Measurements from ENCODE around the gene MORN1.
A peak's percentile ranks its signal among the peaks of the same experiment; 100 is the strongest.

The MORN1 gene

DNA sequence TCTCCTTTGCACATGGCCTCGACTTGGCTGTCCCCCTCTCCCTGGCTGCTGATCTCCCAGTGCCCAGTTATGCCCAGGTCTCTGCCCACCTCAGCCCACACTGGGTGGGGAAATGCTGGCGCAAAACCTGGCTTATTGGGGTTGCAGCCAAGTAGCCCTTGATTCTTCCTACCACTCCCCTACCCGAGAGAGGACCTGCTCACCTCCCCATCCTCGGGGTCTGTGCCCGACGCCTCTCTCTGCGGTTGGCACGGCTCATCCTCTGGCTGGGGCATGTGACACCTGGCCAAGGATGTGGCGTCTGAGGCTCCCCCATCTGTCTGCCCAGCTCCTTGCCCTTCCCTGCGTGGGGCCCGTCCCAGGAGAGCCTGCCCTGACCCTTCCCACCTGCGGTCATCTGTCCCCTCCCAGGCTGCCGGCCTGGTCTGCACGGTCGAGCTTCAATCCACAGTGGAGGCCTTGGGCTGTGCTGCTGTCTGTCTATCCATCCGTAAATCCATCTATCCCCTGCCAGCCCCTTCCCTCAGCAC is 27.5 kb upstream of the MORN1 start:
- no peak for DNase-seq

DNA sequence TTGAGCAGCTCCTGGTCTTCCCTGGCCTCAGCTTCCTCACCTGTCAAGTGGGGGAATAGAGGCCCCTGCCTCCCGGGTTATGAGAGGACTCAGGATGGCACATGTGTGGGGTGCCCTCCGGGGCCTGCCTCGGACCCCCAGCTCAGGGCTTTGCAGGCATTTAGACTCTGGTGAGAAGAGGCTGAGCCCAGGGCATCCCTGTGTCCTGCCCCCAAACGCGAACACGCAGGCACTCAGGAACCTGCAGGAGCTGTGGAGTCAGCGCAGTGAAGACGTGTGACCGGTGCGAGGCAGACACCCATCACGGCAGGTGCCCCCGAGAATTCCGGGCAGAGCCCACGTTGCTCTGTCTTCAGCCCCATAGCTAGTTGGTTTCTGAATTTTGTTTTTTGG is 26.5 kb upstream of the MORN1 start:
- no peak for DNase-seq

DNA sequence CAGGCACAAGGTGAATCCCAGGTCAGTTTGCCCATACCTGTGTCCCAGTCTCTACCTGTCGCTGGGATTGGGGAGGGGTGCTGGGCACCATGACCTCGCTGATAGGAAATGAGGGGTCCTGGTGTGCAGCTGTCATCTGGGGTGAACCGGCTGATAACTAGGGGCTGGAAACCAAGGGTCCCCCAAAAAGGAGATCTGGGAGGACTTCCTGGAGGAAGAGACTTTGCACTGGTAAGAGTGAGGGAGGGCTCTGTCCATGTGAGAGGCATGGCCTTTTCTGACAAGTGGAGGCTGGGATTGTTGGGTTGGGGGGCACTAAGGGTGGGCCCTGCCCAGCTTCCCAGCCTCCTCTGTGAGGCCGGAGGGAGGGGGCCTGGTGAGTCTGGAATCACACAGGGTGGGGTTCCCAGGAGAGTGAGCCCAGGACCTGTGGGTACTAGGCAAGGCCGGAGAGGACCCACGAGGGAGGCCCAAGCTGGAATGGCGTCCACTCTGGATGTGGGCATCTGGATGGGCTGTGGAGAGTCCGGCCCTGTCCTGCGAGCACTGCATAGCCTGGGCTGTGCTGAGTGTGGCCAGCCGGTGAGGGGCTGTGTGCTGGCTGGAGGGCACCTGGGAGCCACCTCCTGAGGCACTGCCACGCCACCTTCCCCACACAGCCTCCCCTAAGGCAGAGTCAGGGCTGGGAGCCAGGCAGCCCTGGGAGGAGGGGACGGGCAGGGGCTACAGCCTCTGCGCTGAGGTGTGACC is 25.9 kb upstream of the MORN1 start:
- DNase-seq, result no peak

DNA sequence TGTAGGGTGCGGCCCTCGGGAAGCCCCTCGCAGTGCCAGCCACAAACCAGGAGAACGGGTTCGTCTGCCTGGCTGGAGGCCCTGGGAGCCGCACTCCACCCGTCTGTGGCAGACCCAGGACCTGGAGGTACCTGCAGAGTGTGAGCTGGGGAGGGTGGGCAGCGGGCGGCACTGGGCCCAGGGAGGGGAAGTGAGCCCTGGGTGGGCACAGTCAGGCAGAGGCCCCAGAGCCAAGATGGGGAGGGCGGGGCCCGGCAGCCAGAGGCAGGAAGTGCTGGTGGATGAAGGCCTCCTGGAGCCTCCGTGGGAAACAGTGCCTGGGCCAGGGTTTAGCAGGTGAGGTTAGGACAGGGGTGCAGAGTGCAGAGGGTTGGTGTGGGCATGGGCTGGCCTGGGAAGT is 25.0 kb upstream of the MORN1 start:
- no peak for DNase-seq

DNA sequence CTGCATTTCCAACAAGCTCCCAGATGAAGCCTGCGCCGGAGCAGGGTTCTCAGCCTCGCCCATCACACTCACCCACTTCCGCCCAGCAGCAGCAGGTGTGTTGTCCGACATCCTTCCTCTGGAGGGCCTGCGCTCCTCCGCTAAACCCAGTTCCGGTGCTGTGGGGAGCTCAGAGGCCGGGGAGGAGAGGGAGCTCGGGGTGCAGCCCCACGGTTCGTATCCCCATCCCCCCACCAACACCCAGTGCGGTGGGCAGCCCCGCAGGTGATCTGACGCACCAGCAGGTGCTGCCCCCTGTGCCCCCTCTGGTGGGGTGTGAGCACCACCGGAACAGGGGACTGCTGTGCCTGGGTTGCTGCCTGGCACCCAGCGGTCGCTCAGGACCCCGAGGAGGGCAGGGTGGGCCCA is 24.5 kb upstream of the MORN1 start:
- peak; percentile 31 for DNase-seq

DNA sequence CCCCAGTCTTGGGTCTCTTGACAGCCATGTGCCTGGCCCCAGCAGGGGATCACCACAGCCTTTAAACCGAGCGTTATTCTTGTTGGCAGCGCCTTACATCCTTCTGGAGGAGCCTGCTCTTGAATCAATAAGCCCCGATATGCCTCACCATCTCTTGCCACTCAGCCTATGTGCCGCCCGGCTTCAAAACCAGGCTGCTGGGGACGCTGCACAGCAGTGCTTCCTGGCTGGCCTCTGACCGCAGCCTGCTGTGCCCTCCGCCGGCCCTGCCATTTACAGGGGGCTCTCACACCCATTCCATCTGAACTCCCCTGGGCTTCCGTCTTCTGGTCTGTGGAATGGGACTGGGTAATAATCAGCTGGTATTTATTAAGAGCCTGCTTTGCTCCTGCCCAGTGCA is 24.0 kb upstream of the MORN1 start:
- DNase-seq, result no peak

DNA sequence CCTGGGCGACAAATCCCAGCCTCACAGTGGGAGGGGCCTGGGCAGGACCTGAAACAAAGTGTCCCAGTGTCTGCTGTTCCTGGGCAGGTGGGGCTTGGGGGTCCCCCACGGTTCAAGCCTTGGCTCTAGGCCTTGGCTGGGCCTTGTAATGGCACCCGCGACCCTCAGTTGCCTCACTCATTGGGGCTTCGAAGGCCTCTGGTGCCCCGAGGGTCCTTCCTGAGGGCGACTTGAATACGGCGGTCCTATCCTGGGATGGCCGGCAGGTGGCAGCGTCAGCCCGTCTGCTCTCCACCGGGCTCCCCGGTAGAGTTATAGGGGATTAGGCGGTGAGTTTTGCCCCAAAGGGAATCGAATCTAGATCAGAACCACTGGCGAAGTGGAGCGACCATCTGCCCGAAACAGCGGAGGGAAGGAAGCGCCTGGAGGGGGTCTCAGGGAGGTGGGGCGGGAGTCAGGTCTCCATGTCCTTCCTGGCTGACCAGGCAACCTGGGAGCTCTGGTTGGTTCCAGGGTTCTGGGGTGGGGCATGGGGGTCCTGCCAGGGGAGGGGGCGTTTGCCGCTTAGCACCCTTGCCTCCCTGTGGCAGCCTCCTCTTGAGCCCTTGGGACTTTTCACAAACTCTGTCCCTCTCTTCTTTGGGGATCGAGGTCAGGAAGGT is 23.1 kb upstream of the MORN1 start:
- DNase-seq, result peak; percentile 88

DNA sequence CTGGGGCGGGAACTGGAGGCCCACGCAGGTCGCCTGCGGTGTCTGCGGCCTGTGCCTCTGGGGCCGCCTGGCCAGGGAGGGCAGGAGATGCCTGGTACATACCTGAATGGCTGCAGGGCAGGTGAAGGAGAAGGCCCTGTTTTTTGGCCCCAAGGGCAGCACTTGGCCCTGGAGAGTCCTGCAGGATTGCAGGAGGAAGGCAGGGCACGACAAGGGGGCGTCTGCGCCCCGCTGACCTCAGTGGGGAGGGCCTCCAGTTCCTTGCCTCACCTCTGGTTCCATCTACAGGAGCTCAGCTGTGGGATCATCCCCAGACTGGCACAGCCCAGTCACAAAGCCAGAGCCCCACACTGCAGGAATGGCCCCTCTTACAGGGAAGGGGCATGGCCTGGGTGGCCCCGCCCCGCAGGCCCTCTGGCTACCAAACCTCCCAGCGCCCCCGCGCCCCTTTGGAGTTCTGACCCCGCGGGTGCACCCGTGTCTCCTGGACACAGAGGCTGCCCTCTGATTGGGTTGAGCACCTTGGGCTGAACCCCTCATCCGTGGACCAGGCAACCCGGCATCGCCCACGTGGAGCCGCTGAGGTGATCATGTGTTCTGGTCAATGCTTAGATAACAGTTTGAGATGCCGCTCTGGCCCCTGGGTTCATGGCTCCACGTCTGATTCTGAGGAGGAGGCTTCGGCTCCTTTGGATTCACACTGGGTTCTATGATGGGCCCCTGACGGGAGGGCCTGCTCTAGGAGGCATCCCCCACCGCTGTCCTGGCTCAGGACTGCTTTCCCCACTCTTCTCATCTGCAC is 22.3 kb upstream of the MORN1 start:
- peak; percentile 45 for DNase-seq

DNA sequence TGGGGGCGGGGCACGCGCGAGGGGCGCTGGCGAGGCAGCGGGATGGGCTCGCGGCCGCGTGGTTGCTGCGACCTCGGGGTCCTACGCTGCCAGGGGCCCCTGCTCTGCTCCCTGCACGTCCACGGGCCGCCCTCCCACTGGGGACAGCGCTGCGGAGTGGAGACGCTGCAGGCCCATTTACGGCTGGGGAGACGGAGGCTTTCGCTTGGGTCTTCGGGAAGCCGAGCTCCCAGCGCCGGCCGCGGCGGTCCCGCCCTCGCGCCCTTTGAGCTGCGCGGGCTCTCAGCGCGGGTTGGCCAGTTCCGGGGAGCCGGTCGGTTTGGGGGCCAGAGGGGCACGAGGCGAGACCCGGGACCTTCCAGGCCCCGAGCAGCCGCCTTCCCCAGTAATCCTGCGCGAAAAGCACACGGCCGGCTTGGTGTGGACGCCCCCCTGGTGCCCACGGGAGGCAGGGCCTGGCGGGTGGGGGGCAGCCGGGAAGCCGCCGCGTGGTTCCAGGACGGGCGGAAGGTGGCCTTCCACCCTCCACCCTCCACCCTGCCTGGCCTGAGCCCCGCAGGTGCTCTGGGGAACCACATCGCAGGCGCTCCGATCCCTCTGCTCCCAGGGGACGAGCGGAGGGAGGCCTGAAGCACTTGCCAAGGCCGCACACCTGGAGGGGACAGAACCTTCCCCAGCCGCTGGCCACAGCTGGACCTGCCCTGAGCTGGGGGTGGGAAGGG is 21.6 kb upstream of the MORN1 start:
- peak; percentile 29 for DNase-seq

DNA sequence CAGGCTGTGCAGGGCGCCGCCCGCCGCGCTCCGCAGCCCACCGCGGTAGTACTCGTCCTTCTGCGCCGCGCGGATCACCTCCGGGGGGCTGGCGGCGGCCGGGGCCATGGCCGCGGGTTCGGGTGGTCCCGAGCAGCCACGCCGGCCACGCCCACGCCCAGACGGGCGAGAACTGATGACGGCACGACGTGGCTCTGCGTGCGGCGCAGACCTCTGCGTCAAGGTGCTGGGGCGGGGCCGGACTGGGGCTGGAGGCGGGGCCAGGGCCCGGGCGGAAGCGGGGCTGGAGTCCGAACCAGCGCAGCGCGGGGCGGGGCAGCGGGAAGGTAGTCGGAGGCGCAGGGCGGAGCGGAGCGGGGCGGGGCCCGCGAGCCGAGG is 21.0 kb upstream of the MORN1 start, which contains the start of gene PEX10:
PEX10 (minus strand) TSS at position 170 of the 378 bp plus-strand sequence; CDS start at position 108, 62 bp downstream.
- peak; percentile 99 for DNase-seq

DNA sequence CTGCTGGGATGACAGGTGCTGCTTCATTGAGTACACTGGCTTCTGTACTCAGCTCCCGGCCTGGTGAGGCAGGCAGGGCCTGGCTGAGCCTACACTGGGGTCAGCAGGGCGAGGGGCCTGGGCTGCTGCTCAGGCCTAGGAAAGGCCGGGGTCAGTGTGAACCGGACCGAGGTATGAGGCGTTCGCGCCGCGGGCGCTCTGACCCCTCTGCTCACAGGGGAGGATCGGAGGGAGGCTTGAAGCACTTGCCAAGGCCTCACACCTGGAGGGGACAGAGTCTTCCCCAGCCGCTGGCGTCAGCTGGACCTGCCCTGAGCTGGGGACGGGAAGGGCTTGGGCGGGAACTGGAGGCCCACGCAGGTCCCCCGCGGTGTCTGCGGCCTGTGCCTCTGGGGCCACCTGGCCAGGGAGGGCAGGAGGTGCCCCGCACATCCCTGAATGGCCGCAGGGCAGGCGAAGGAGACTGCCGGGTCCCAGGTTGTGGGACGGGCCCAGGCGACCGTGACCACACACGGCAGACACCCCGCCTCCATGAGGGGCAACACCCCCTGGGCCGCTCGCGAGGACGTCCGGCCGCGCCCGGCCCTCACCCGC is 20.5 kb upstream of the MORN1 start:
- peak; percentile 28 for DNase-seq

DNA sequence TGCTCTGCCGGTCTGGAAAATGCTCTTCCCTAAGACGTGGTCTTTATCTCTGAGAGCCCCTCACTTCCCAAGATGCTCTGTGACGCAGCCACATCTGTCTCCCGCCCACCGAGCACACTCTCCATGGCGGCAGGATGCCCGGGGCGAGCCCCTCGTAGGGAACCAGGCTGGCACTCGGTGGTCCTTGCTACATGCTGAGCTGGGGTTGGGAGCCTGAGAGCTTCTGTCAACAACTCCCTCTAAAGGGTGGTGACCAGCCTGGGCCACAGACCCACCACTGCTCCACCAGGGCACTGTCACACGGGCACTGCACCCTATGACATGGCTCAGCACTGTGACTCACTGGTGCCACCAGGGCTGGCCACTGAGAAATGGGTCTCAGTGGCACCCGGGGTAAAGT is 18.4 kb upstream of the MORN1 start:
- no peak for DNase-seq

DNA sequence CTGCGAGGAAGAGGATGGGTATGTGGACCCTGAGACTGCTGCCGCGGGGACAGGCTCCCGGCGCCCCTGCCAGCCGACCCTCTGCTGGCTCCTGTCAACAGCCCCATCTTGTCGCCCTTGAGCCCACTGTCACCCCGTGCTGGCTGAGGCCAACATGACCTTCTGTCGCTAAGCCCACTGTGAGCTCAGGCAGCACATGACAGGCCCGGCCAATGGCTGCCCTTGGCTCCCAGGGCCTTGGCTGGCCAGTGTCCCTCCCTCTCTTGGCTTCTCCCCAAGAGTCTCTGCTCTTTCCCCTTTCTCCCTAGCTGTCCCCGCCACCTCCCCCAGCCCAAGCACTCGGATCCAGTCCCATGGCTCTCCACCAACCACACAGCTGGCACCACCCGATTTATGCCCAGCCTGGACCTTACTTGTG is 17.5 kb upstream of the MORN1 start:
- no peak for DNase-seq

DNA sequence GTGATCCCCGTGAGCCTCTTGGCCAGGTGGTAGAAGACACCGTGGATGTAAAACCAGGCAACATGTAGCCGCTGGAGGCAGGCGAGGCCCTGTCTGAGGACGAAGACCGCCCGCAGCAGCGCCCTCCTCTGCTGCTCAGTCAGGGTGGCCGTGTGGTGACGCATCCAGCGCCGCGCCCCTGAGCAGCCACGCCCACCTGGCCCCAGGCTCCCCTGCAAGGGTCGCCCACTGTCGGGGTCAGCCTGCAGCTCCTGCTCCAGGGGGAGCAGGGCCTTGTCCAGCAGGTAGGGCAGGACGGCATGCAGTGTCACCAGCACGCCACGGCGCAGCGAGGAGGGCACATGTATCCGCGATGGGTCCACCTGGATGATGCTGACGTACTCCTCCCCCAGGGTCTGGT is 17.1 kb upstream of the MORN1 start:
- no peak for DNase-seq

DNA sequence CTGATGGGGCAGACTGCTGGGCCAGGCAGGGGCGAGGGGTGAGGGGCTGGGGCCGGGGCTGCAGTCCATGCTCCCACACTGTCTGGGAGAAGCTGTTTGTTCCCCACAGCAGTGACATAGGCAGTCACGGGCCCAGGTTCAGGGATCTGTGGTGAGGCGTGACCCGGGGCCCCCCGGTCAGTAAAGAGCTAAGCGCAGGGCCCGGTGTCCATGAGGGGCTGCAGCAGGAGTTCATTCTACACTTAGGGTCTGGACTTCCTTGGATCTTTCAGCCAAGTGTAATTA is 16.6 kb upstream of the MORN1 start:
- DNase-seq, result no peak

DNA sequence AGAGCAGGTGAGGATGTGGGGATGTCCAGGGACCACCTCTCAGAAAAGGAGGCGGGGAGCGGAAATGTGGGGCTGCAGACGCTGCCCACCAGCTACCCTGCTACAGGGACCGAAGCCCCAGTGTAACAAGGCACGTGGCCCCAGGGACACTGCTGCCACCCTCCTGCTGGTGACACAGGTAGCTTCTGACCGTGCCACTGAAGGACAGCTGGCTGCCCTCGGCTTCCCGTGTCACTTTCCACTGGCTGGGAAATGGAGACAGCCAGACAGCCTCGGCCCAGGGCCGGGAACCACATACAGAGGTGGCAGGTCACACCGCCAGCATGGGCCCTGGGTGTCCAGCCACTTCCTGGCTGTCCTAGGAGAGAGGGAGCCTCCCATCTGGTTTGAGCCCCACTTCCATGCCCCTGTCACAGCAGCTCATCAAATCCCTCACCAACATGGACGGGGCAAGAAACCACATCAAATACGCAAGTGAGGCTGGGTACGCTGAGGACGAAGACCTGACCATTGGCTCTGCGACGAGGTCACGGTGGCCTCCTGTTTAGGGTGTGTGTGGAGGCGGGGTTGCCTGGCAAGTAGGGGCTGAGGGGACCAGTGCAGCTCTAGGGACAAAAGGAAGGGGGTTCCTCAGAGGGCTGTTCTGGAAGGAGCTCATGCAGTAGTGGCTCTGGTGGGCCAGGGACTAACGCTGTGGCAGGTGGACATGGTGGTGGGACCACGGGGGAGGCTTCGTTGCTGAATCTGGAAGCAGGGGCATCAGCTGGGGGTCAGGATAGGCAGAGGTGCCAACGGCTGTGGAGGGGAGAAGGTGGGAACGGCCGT is 16.0 kb upstream of the MORN1 start:
- DNase-seq, result no peak

DNA sequence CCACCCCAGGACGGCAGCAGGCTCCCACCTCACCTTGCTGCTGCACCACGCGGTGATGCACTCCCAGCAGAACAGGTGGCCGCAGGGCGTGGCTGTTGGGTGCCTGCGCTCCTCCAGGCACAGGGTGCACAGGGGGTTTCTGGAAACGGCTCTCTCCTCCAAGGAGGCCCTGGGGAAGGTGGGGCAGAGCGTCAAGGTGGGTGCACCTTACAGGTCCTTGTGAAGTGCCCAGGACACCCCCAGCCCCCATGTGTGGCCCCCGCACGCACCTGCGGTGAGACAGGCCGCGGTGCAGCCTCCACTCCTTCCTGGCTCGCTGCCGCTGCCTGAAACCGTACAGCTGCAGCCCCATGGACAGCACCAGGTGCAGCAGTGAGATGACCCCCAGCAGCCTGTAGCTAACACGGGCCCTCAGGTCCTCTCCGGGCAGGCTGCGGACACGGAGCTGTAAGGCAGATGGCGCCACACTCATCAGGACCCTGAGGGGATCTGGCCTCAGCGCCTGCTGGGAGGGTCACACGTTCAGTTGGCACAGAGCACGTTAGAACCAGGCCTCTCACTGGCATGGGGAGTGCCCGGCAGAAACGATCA is 15.2 kb upstream of the MORN1 start:
- DNase-seq, result no peak

DNA sequence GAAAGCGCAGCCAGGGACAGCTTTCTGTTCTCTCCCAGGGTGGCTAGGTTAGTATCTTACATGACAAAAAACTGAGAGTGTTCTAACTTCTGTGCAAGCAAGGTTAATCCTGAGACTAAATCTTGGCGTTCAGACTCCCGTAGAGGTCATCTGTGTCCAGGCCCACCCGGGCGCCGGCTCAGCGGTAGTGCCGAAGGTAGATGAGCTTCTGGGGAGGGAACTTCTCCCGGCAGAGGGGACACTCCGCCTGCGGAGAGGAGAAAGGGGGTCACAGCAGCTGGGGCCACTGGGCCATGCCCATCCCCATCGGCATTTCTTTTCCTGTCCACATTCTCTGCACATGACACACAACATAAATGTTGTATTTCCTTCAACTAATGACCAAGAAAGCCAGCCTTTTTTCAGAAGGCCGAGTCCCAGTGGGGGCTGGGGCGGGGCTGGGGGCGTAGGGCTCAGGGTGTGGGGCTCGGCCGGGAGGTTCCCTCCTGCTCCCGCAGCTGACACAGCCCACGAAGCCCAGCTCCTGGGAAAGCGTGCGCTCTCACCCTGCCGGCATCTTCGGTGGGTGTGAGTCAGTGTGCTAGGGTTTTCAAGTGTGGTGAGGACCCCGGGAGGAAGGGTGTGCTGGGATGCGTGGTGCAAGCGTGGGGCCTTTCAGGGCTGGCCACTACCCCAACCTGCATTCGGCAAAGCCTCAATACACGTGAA is 14.4 kb upstream of the MORN1 start:
- DNase-seq, result no peak

DNA sequence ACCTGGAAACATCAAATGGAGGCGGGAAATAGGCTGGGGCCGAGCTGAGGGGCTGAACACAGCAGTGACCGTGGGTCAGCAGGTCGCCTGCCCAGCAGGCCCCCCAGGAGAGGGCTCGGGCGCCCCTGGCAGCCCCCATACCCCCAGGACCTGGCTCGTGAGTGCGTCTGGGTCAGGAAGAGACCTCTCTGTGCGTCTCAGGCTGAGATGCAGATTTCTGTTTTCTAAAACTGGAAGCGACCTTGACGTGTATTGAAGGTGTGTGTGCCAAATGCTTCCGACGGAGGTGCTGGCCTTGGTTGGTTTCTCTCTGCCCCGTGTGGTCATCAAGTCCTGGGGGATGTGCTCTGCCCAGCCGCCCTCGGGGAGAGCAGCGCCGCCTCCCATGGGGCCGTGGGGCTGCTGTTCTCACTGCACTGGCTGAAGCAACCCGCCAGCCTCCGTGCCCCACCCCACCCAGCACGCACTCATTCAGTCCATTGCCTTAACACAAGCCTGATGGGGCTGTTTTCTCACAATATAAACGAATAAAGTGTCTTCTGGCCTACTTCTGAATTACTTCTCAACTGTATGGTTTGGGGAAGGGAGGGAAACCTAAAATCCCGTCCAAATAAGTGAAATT is 13.6 kb upstream of the MORN1 start:
- DNase-seq, result no peak

Measured in hematopoietic multipotent progenitor cell treated with erythropoietin and hydrocortisone succinate and interleukin-3 and kit ligand, for 4 days (in vitro differentiated cells).